ENCODE results near the gene TEPSIN.

The TEPSIN gene

GRCh38 chr17:81197409-81197795 lies 41.5 kb downstream of the TEPSIN start:
- DNase-seq (ENCODE audit: low spot score): no peak

- no peak for DNase-seq (ENCODE audit: low spot score)
Measured at GRCh38 chr17:81196505-81197408, 42.1 kb downstream of the TEPSIN start.

- no peak for DNase-seq (ENCODE audit: low spot score)
Measured at GRCh38 chr17:81195941-81196495, 42.8 kb downstream of the TEPSIN start.

- no peak for DNase-seq (ENCODE audit: low spot score)
Measured at GRCh38 chr17:81194941-81195901, 43.6 kb downstream of the TEPSIN start.

GRCh38 chr17:81194225-81194760 lies 44.6 kb downstream of the TEPSIN start:
- DNase-seq (ENCODE audit: low spot score): no peak

- DNase-seq (ENCODE audit: low spot score): no peak
Measured at GRCh38 chr17:81193470-81194224, 45.2 kb downstream of the TEPSIN start.

GRCh38 chr17:81193051-81193410 lies 45.8 kb downstream of the TEPSIN start:
- DNase-seq (ENCODE audit: low spot score): no peak

- DNase-seq (ENCODE audit: low spot score): no peak
Measured at GRCh38 chr17:81192386-81193050, 46.3 kb downstream of the TEPSIN start.

GRCh38 chr17:81191646-81192045 lies 47.2 kb downstream of the TEPSIN start:
- DNase-seq (ENCODE audit: low spot score): no peak

GRCh38 chr17:81191116-81191515 lies 47.7 kb downstream of the TEPSIN start:
- DNase-seq (ENCODE audit: low spot score): no peak

- no peak for DNase-seq (ENCODE audit: low spot score)
Measured at GRCh38 chr17:81190591-81190990, 48.3 kb downstream of the TEPSIN start.

- no peak for DNase-seq (ENCODE audit: low spot score)
Measured at GRCh38 chr17:81189670-81190530, 49.0 kb downstream of the TEPSIN start.

- no peak for DNase-seq (ENCODE audit: low spot score)
Measured at GRCh38 chr17:81189016-81189415, 49.8 kb downstream of the TEPSIN start.

GRCh38 chr17:81188491-81188840 lies 50.4 kb downstream of the TEPSIN start:
- DNase-seq (ENCODE audit: low spot score): no peak

- DNase-seq (ENCODE audit: low spot score): no peak
Measured at GRCh38 chr17:81187586-81188490, 51.0 kb downstream of the TEPSIN start.

- no peak for DNase-seq (ENCODE audit: low spot score)
Measured at GRCh38 chr17:81187120-81187519, 51.7 kb downstream of the TEPSIN start.

GRCh38 chr17:81186203-81186602 lies 52.7 kb downstream of the TEPSIN start:
- DNase-seq (ENCODE audit: low spot score): no peak

- DNase-seq (ENCODE audit: low spot score): no peak
Measured at GRCh38 chr17:81184555-81184954, 54.3 kb downstream of the TEPSIN start.

GRCh38 chr17:81183807-81184206 lies 55.0 kb downstream of the TEPSIN start:
- DNase-seq (ENCODE audit: low spot score): no peak
